ENCODE results near the gene COL15A1.

The COL15A1 gene

DNA sequence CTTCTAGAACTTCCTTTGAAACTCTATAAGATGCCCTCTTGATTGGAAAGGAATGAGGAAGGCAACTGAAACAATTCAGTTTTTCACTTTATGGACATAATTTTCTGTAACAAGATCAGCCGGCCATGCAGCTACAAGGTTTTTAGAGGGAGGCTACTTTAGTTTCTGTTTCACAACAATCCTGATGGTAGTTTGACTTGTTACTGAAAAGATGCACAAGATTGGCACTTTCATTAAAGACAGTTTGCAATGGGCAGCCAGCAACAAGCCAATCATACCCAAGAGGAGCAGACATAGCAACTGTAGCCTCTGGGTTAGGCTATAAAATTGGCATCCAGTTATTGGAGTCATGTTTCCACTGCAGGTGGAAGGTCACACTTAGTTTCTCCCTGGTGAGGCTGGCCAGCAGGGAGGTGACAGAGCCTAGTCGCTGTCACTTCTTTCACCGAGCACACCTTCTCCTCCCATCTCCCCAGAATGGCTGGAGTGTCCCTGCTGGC, 87.0 kb downstream of the COL15A1 start:
- no peak overlapping the region for H3K4me3 Mint-ChIP-seq
- no peaks in the 10 kb centered on the region for H3K9me3 Mint-ChIP-seq
- H3K27ac Mint-ChIP-seq = no peak overlapping the region
- no peaks in the 10 kb centered on the region for H3K27me3 Mint-ChIP-seq
- H3K36me3 Mint-ChIP-seq = no peaks in the 10 kb centered on the region
- peaks cover 45% of the 10 kb centered on the region for H3K4me1 Mint-ChIP-seq

DNA sequence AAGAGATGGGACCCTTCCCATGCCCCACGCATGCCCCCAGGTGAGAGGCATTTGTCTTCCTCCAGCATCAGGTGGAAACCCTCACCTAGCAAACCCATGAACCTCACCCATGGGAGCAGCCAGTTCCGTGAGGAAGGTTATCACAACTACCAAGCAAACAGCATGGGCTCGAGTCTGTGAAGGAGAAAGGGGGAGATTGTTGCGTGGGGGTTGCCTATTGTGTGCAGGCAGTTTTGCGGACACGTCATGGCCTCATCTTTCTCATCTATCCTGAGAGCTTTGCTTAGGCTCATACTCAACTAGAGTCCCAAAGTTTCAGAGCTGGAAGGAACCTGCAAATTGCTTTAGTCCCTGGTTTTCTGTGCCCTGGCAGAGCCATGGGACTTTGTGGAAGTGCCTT, 87.6 kb downstream of the COL15A1 start:
- Mint-ChIP-seq H3K27me3 (no peaks in the 10 kb centered on the region), H3K27ac (no peak overlapping the region), H3K4me3 (no peak overlapping the region), H3K9me3 (no peaks in the 10 kb centered on the region), H3K36me3 (no peaks in the 10 kb centered on the region), H3K4me1 (peaks cover 45% of the 10 kb centered on the region)

DNA sequence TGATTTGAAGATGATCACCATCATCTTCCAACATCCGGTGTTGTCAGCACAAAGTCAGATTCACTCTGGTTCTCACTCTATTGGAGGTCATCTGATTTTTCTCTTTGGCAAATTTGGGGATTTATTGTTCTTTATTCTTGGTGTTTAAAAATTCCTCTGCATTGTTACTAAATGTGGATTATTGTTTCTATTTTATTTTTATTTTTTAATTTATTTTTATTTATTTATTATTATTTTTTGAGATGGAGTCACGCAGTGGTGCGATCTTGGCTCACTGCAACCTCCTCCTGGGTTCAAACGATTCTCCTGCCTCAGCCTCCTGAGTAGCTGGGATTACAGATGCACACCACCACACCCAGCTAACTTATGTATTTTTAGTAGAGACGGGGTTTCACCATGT, 88.3 kb downstream of the COL15A1 start:
- H3K4me1 Mint-ChIP-seq = peaks cover 38% of the 10 kb centered on the region
- H3K27me3 Mint-ChIP-seq = no peaks in the 10 kb centered on the region
- H3K36me3 Mint-ChIP-seq = no peaks in the 10 kb centered on the region
- no peak overlapping the region for H3K4me3 Mint-ChIP-seq
- no peak overlapping the region for H3K27ac Mint-ChIP-seq
- no peaks in the 10 kb centered on the region for H3K9me3 Mint-ChIP-seq

DNA sequence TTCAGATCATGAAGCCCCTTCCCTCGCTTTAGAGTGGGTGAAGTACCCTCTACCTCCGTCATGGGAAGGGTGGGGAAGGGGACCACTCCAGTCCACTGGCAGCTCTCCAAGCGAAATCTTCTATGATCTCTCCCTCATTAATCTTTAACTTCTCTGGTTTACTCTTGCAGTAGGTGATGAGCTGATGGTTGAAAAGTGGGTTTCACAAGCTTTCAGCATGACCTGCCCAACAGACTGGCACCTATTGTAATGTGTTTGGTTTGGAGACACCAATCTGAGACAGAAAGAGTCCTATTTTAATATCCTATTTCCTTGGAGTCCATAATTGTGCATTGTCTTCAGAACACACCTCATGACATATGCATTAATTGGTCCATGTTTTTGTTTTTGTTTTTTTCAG, 90.4 kb downstream of the COL15A1 start:
- H3K4me1 Mint-ChIP-seq = peaks cover 28% of the 10 kb centered on the region
- no peaks in the 10 kb centered on the region for H3K36me3 Mint-ChIP-seq
- H3K9me3 Mint-ChIP-seq = no peaks in the 10 kb centered on the region
- H3K4me3 Mint-ChIP-seq = no peak overlapping the region
- H3K27ac Mint-ChIP-seq = no peak overlapping the region
- H3K27me3 Mint-ChIP-seq = no peaks in the 10 kb centered on the region

DNA sequence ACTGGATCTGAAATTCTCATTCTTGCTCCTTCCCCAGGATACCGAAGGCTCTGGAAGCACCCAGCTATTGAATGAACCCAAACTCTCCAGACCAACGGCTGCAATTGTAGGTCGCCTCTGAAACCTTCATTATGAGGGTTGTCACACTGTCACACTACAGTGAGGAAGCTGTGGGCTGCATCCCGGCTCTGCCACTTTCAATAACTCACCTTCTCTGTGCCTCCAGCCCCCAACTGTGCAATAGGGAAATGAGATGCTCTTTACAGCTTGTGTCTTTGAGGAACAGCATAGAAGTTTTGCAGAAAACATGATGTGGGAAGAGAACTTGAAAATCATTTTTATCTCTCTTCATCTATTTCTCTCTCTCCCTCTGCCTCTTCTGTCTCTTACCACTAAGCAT, 91.6 kb downstream of the COL15A1 start:
- Mint-ChIP-seq H3K27me3 (no peaks in the 10 kb centered on the region), H3K4me1 (peaks cover 35% of the 10 kb centered on the region), H3K9me3 (no peaks in the 10 kb centered on the region), H3K36me3 (no peaks in the 10 kb centered on the region), H3K27ac (no peak overlapping the region), H3K4me3 (no peak overlapping the region)

DNA sequence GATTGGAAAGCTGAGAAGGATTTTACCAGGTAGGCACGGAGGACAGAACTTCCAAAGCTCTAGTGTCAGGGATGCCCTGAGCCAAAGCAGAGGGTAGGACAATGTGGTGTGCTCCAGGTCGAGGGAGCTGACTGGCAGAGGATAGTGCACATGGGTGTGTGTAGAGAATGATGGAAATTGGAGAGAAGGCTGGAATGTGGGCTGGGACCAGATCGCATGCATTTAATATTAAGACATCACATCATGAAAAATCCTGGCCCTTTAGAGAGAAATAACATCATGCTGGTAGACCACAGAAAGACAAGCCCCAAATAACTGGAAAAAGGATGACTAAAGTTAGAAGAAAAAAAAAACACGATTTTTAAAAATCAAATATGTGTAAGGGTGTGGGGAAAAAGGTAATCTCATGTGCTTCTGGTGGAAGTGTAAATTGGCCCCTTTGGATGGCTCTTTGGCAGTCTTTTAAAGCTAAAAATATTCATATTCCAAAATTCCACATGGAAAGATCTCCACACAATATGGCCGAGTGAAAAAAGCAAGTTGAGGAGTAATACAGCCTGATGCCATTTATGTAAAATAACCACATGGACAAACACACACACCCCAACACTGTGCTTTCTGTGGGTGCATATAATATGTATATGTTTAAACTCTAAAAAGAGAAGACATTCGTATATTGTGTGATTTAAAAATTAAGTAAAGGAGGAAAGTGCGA, 94.2 kb downstream of the COL15A1 start:
- Mint-ChIP-seq H3K36me3 (no peaks in the 10 kb centered on the region), H3K9me3 (no peaks in the 10 kb centered on the region), H3K27me3 (no peaks in the 10 kb centered on the region), H3K27ac (no peak overlapping the region), H3K4me1 (peaks cover 42% of the 10 kb centered on the region), H3K4me3 (no peak overlapping the region)

DNA sequence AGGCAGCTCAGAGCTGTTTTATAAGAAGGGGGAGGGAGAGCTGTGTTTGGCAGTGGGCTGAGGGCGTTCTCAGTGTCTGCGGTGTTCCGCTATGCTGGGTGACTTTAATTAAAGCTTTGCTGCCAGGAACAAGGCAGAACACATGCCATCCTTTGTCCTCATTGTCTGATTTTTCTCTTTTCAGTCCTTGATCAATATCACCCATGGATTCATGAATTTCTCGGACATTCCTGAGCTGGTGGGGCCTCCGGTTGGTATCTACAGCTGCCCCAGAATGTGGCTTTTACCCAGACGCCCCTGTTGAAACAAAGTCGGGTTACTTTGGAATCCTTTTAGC, 94.7 kb downstream of the COL15A1 start:
- Mint-ChIP-seq H3K36me3 (no peaks in the 10 kb centered on the region), H3K4me3 (no peak overlapping the region), H3K27ac (no peak overlapping the region), H3K9me3 (no peaks in the 10 kb centered on the region), H3K27me3 (no peaks in the 10 kb centered on the region), H3K4me1 (peaks cover 42% of the 10 kb centered on the region)

DNA sequence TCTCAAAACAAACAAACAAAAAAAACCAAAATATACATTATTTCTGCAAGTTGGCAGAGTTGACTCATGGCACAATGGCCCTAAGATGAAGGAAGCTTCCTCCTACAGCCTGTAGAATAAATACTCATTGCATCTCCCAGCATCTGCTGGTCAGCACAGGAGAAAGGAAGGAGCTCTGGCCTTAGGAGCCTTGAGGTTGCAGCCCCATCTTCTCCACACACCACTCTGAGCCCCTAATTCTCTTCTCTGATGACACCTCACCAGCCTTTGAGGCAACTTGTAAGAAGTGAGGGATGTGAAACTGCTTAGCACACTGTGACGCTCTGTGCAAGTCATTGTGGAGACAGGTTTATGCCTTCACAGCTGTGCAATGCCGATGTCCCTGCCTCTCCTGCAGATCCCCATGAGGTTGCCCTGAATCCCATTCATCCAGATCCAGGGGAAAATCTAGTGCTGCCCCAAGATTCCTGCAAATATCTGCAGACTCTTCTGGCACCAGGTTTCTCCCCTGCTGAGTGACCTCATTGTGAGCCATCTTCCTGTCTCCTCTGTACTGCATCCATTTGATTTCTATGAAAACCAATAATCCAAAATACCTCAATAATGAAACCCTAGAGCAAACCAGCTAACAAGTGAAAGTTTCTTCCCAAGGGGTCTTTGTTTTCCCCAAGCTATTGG, 95.9 kb downstream of the COL15A1 start:
- H3K4me1 Mint-ChIP-seq = peaks cover 38% of the 10 kb centered on the region

DNA sequence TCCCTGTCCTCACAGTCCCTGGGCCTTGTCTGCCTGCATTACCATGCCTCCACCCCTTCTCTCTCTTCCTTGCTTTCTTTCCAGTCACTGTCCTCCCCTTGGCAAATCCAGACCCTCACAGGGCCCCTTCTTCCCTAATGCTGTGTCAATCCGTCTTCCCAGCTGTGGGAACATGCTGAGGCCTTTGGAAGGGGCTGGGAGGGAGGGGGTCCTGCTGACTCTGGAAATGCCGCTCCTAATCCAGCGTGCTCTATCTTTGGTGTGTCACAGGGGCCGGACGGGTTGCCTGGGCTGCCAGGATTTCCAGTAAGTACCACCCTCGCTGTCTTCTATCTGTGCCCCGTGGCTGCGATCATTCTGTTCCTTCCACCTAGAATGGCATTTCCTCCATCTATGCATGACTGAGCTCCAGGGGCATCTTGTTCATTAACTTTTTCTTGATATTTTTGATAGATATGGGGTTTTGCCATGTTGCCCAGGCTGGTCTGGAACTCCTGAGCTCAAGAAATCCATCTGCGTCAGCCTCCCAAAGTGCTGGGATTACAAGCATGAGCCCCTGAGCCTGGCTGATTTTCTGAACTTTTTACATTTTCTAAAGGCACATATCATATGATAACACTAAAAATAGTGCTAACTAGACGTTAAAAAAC, 96.7 kb downstream of the COL15A1 start:
- Mint-ChIP-seq H3K4me3 (no peak overlapping the region), H3K9me3 (peaks cover 6% of the 10 kb centered on the region)

More for the DNA sequence above, 95.9 kb downstream of the COL15A1 start:
- H3K36me3 Mint-ChIP-seq = peaks cover 5% of the 10 kb centered on the region
- no peak overlapping the region for H3K4me3 Mint-ChIP-seq
- H3K27ac Mint-ChIP-seq = no peak overlapping the region
- H3K9me3 Mint-ChIP-seq = peaks cover 6% of the 10 kb centered on the region
- H3K27me3 Mint-ChIP-seq = no peaks in the 10 kb centered on the region

DNA sequence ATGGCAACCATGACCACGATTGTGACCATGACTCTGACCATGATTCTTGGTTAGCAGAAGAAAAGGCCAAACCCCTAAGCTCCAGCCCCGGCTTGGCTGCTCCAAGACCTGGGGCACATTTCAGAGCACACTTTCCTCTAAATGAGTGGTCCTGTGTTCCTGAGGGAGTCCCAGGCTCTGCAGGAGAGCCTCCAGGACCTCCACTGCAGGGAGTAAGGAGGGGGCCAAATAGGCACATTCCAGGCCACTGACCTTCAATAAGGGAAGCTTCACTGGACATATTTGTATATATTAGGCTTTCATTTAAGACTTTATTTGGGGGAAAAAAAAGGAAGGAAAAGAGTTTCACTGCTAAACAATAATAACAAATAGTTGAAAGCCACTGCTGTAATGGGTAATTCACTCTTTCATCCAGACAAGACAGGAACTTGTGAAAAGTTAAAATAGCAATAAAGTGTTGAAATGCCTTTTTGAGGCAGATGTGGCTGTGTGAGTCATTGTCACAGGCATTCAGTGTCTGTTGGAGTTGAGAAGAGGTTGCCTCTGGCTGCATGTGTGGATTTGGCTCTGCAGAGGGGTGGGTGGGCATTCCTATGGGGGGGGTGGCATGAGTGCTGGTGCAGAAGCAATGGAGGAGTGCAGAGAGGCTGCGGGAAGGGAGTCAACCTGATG, 97.3 kb downstream of the COL15A1 start:
- Mint-ChIP-seq H3K27me3 (no peaks in the 10 kb centered on the region), H3K36me3 (peaks cover 7% of the 10 kb centered on the region), H3K9me3 (peaks cover 6% of the 10 kb centered on the region), H3K27ac (no peak overlapping the region), H3K4me1 (peaks cover 34% of the 10 kb centered on the region), H3K4me3 (no peak overlapping the region)

More for the DNA sequence above, 96.7 kb downstream of the COL15A1 start:
- no peaks in the 10 kb centered on the region for H3K27me3 Mint-ChIP-seq
- H3K4me1 Mint-ChIP-seq = peaks cover 35% of the 10 kb centered on the region
- peaks cover 6% of the 10 kb centered on the region for H3K36me3 Mint-ChIP-seq
- H3K27ac Mint-ChIP-seq = peak overlapping the region; percentile 38

DNA sequence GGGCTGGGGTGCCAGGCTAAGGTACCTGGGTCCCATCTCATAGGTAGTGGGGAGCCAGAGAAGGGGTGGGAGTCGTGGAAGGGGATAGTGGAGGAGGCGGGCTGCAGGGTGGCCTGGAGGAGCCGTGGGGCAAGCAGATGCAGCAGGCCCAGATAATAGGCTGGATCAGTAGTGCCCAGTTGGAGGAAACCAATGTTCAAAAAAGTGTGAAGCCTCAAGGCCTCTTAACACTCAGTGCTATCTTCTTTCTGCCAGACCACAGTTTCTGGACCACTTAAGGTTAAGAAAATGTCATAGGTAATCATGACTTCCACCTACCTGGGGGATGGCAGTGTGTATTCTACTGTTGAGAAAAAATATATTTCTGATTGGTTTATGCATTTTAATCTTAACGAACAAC, 97.9 kb downstream of the COL15A1 start:
- Mint-ChIP-seq H3K4me1 (peaks cover 38% of the 10 kb centered on the region), H3K4me3 (no peak overlapping the region), H3K9me3 (peaks cover 6% of the 10 kb centered on the region), H3K27me3 (no peaks in the 10 kb centered on the region), H3K36me3 (peaks cover 7% of the 10 kb centered on the region), H3K27ac (no peak overlapping the region)

DNA sequence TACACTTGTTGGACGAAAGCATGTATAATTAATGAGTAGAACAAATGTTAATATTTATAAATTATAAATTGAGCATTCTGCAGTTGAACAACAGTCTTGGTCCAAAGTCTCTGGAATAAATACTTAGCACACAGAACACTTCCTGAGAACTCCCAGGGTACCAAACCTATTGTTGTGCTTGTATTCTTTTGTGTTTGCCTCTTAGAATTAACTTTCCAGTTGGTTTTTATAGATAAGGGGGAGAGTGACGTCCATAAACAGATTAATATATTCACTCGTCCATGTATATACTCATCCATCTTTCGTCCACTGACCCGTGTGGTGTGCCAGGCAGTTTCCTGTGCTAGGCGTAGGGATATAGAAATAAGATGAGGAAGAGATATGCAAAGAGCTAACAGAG, 98.9 kb downstream of the COL15A1 start:
- H3K4me1 Mint-ChIP-seq = peaks cover 37% of the 10 kb centered on the region
- peaks cover 7% of the 10 kb centered on the region for H3K36me3 Mint-ChIP-seq
- H3K9me3 Mint-ChIP-seq = peaks cover 6% of the 10 kb centered on the region
- no peak overlapping the region for H3K4me3 Mint-ChIP-seq
- H3K27ac Mint-ChIP-seq = no peak overlapping the region
- no peaks in the 10 kb centered on the region for H3K27me3 Mint-ChIP-seq

DNA sequence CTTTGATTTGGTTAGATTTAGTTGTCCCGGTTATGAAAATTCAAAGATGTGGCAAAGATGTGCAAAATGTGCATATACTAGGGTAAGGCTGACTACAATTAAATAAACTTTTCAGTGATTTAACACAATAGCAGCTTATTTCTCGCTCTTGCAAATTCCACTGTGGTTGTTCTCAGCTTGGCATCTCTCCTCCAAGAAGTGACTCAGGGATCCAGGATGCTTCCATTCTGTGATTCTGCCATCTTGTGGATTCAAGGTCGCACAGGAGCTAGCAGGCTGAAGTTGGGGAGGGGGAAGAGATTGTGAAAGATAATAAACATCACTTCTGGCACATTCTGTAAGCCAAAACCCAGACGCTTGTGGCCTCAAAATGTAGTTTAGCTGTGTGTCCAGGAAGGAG, 101.1 kb downstream of the COL15A1 start:
- H3K27me3 Mint-ChIP-seq = no peaks in the 10 kb centered on the region
- peaks cover 42% of the 10 kb centered on the region for H3K4me1 Mint-ChIP-seq
- H3K27ac Mint-ChIP-seq = peak overlapping the region; percentile 55
- H3K36me3 Mint-ChIP-seq = peaks cover 7% of the 10 kb centered on the region
- H3K9me3 Mint-ChIP-seq = peaks cover 6% of the 10 kb centered on the region
- no peak overlapping the region for H3K4me3 Mint-ChIP-seq

DNA sequence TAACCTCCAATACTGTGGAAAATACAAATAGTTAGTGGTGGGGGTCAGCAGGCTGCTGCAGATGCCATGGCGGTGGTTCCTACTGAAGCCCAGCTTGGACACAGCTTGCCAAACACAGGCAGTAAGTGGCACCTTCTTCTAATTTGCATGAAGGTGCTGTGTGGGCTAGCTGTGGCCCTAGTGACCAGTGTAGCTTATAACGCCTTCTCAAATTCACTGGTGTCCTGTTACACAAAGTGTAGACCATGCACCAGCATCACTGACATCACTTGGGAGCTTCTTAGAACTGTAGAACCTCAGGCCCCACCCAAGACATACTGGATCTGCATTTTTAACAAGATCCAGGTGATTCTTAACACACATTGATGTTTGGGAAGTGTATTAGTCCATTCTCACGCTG, 102.4 kb downstream of the COL15A1 start:
- no peak overlapping the region for H3K27ac Mint-ChIP-seq
- H3K4me3 Mint-ChIP-seq = no peak overlapping the region
- H3K9me3 Mint-ChIP-seq = peaks cover 6% of the 10 kb centered on the region
- no peaks in the 10 kb centered on the region for H3K27me3 Mint-ChIP-seq
- peaks cover 7% of the 10 kb centered on the region for H3K36me3 Mint-ChIP-seq
- peaks cover 39% of the 10 kb centered on the region for H3K4me1 Mint-ChIP-seq

DNA sequence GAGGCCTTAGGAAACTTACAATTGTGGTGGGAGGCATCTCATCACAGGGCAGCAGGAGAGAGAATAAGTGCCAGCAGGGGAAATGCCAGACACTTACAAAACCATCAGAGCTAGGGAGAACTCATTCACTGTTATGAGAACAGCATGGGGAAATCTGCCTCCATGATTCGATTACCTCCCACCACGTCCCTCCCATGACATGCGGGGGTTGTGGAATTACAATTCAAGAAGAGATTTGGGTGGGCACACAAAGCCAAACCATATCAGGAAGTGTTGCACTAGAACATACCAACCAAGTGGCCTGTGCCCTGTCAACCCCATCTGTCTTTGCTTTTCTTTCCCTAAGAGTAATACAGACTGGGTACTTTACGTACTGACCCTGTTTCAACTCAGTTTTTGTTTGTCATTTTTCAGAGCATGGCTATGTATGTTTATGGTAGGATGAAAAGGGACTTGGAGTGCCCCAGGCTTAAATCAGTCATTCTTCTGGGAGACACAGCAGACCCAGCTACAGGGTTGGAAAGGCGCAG, 102.9 kb downstream of the COL15A1 start:
- Mint-ChIP-seq H3K9me3 (peaks cover 6% of the 10 kb centered on the region), H3K27ac (no peak overlapping the region), H3K27me3 (no peaks in the 10 kb centered on the region)

More for the DNA sequence above, 102.9 kb downstream of the COL15A1 start:
- H3K4me3 Mint-ChIP-seq = no peak overlapping the region
- peaks cover 38% of the 10 kb centered on the region for H3K4me1 Mint-ChIP-seq
- peaks cover 7% of the 10 kb centered on the region for H3K36me3 Mint-ChIP-seq

All from activated naive CD4-positive, alpha-beta T cell treated with anti-CD3 and anti-CD28 coated beads, Interleukin-2, amount 50 U/mL, for 24 hours (primary cell).